AG04450 (cell line): ENCODE measurements around the gene SIGMAR1. TPM values are rescaled to one million over a fixed set of nuclear protein-coding genes. Genes with fewer than 3 reads are reported as not detected.

Experiments
- CTCF ChIA-PET: fragments of 300-600, 350-600 bp; formaldehyde crosslinking; extraction: SDS; loops from one replicate; lab custom pipeline; 2022; ENCODE audit warnings: antibody characterized with exemption, inconsistent platforms; lab: Charles Lee
- POLR2A ChIA-PET: fragments of 350-600 bp; formaldehyde crosslinking; extraction: SDS; loops from one replicate; lab custom pipeline; 2021; ENCODE audit warnings: antibody characterized with exemption, inconsistent platforms; lab: Yijun Ruan, JAX
- DNase-seq: peaks from one replicate; pipeline ENCODE4 v3.0.0-alpha.2; 2011; ENCODE audit warnings: low read depth, low spot score
- H3K27ac ChIP-seq: one replicate; pipeline ENCODE4 v1.5.1; 2012; ENCODE audit warnings: low read depth, low read length, control low read depth
- H3K27me3 ChIP-seq: one replicate; pipeline ENCODE4 v1.6.0; 2012; ENCODE audit warnings: low read length; ENCODE audit not compliant: control insufficient read depth, insufficient read depth
- H3K4me3 ChIP-seq: 2 replicates; pipeline ENCODE4 v1.5.1; 2011; ENCODE audit warnings: mild to moderate bottlenecking, low read depth, low read length, control low read depth
- H3K9me3 ChIP-seq: 2 replicates; pipeline ENCODE4 v1.5.1; 2012; ENCODE audit warnings: low read length; ENCODE audit not compliant: control insufficient read depth, insufficient read depth
- CTCF ChIP-seq: IDR thresholded peaks from 2 replicates; pipeline ENCODE4 v1.5.1; 2011; ENCODE audit warnings: low read depth, low read length, control low read depth, inconsistent platforms
- polyA plus RNA-seq: library from polyadenylated mRNA; depleted of rRNA; stranded (reverse); fragments of >200 nt; gene quantifications from 2 replicates; pipeline ENCODE4 v1.2.3, GENCODE V29; 2011

SIGMAR1 gene
- polyA plus RNA-seq, 1 experiment = 38.9 TPM

- CTCF ChIA-PET = interaction anchor here (0.5 to 4.0 kb wide), 17 partner anchors 8 to 525 kb away, joined by 3 to 111 read pairs (median 7); partner anchors contain the start of genes DCTN3, GALT and RPP25L
- TF ChIP-seq CTCF = no peak
- DNase-seq = no peak
- Histone ChIP-seq H3K27ac (no peak overlapping the region), H3K27me3 (peaks cover 28% of the 10 kb centered on the region), H3K9me3 (no peaks in the 10 kb centered on the region; the same call in 1 of the 2 replicates), H3K4me3 (no peak overlapping the region)
- POLR2A ChIA-PET = interaction anchor here (2.2 kb wide), 1 partner anchor 13 kb away, joined by 15 read pairs; the partner anchor contains the start of gene DCTN3
Observed at GRCh38 chr9:34633166-34633565, 4.4 kb downstream of the SIGMAR1 start.

GRCh38 chr9:34630402-34631154 is 7.0 kb downstream of the SIGMAR1 start:
- no peaks in the 10 kb centered on the region for H3K9me3 ChIP-seq
- H3K27ac ChIP-seq = no peak overlapping the region
- no peak for TF ChIP-seq CTCF
- POLR2A ChIA-PET = no interaction called here
- CTCF ChIA-PET = interaction anchor here (0.6 to 2.2 kb wide), 3 partner anchors 10 to 72 kb away, joined by 3 to 5 read pairs (median 3); partner anchors contain the start of gene DCTN3
- DNase-seq = no peak
- no peak overlapping the region for H3K4me3 ChIP-seq
- H3K27me3 ChIP-seq = peaks cover 53% of the 10 kb centered on the region

- Histone ChIP-seq H3K9me3 (no peaks in the 10 kb centered on the region), H3K4me3 (no peak overlapping the region), H3K27me3 (peaks cover 64% of the 10 kb centered on the region), H3K27ac (no peak overlapping the region)
- no peak for TF ChIP-seq CTCF
- CTCF ChIA-PET = interaction anchor here (1.3 to 2.2 kb wide), 2 partner anchors 73 to 226 kb away, joined by 3 to 5 read pairs; no protein-coding TSS in a partner anchor
- POLR2A ChIA-PET = no interaction called here
- DNase-seq = no peak
Observed at GRCh38 chr9:34629491-34629808, 8.1 kb downstream of the SIGMAR1 start.

- Histone ChIP-seq H3K9me3 (no peaks in the 10 kb centered on the region; the same call in 1 of the 2 replicates), H3K27ac (no peak within 1 kb of the TSS), H3K4me3 (peak within 1 kb of the TSS; percentile 44), H3K27me3 (peaks cover 70% of the 10 kb centered on the region)
- DNase-seq = no peak
- CTCF ChIA-PET = interaction anchor here (1.3 kb wide), 1 partner anchor 225 kb away, joined by 3 read pairs; no protein-coding TSS in a partner anchor
- POLR2A ChIA-PET = no interaction called here
- TF ChIP-seq CTCF = no peak
Observed at GRCh38 chr9:34628656-34629490, 8.7 kb downstream of the SIGMAR1 start, which contains the start of gene ARID3C. ARID3C (minus strand) TSS chr9:34629066; CDS start chr9:34628014, 1,052 bp downstream.
